Measurements from ENCODE around the gene ADAMTS16.

Gene ADAMTS16

DNA sequence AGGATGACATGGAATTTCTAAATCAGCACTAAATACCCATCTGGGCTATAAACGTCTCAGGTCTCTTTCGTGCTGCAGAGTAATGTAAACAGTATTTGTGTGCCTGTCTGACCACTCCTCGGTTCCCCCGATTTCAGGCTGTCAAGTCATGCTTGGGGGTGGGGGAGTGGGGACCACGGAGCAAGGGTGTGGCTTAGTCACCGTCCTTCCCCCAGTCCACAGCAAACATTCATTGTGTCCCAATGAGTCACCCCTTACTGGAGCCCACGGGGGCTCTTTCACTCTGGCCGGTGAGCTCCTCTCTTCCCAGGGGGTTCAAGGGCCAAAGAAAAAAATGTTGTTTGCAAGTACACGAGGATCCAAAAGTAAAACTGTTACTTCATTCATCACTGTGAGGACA is 210.0 kb downstream of the ADAMTS16 start:
- no peak for DNase-seq

- DNase-seq: no peak
Measured at GRCh38 chr5:5351288-5351979, 211.3 kb downstream of the ADAMTS16 start.

DNA sequence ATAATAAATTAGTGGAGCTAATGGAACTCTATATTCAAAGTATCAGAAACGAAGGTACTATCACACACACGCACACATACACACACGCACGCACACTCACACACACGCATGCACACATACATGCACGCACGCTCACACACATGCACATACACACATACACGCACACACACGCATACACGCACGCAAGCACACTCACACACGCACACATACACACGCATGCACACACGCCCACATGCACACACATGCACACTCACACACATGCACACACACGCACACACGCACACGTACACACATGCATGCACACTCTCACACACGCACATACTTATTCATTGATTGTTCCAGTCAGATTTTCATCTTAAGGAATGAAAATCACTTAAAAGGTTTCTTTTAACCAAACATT is 212.5 kb downstream of the ADAMTS16 start:
- DNase-seq: no peak

- no peak for DNase-seq
Measured at GRCh38 chr5:5353681-5354080, 213.6 kb downstream of the ADAMTS16 start.

DNA sequence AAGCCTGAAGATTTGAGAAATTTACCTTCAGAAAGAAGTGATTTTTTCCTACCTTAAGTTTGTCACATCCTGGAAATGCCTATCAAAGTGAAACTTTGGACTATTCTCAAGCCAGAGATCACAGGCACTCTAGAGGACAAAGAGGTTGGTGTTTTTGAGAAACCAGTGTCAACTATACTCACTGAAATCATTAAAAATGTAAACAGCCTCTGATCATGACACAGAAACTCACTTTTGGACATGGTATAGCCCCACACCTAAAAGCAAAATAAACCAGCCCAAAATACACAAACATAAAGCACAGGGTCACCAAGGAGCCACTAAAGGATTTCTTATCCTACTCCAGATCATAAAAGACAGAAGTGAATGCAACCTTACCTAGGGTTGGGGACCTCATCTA is 216.6 kb downstream of the ADAMTS16 start:
- no peak for DNase-seq

GRCh38 chr5:5359618-5360017 is 219.5 kb downstream of the ADAMTS16 start:
- no peak for DNase-seq

- no peak for DNase-seq
Measured at GRCh38 chr5:5360363-5360940, 220.3 kb downstream of the ADAMTS16 start.

DNA sequence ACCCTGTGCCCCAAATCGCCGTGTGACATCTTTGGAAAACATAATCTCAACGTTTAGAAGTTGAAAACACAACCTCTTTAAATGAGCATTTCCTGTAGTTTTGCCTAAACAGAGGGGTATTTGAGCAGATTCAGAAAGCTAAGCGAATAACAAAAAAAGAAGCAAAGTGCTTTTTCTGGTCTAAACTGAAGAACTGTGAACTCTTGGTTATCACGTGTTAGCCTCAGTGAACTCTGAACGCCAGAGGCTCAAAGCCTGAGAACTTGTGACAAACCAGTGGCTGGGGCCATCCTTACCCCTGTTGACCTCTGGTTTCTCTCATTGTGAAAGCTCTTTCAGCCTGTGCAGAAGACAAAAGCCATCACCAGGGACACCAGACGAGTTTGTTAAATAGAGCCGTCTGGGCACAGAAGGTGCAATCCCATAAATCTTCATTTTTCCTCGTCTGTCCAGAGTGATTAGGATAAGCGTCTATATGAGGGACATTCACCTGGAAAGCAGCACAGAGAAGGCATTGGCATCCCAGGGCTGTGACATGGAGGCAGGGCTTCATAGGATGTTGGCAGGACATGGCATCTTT is 220.9 kb downstream of the ADAMTS16 start:
- DNase-seq: no peak

DNA sequence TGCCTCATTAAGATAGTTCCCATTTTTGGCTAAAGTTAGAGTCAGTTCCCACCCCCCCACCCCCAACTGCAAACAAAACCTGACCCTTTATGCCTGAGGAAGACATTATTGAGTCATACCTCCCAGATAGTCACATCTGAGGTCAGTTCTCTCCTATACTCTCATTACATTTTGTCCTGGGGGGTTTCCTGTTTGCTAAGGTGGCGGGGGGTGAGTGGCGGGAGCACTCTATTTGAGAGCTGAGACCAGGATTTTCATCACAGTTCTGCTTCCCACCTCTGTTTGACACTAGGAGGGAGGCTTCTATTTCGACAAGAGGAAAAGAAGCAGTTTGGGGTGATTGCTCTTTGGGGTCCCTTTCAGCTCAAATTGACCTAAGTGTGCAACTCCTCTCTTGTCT is 222.9 kb downstream of the ADAMTS16 start:
- no peak for DNase-seq

GRCh38 chr5:5364932-5365331 is 224.8 kb downstream of the ADAMTS16 start:
- no peak for DNase-seq

DNA sequence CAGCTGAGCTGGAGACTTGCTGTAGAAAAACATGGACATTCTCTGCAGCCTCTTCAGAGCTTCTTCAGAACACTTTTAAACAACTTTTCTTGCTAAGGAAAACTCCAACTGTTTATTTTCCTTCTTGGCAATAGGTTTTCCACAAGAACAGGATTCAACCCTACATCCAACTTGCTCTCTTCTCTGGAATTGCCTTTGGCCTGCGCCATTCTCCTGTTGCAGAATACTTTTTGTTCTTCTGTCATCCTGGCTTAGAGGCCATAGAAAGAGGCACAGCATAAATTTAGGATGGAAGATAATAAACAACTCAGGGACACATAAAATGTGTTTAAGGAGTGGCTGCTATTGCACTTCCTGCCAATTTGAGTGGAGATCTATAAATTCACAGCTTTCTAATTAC is 227.6 kb downstream of the ADAMTS16 start:
- DNase-seq: no peak

DNA sequence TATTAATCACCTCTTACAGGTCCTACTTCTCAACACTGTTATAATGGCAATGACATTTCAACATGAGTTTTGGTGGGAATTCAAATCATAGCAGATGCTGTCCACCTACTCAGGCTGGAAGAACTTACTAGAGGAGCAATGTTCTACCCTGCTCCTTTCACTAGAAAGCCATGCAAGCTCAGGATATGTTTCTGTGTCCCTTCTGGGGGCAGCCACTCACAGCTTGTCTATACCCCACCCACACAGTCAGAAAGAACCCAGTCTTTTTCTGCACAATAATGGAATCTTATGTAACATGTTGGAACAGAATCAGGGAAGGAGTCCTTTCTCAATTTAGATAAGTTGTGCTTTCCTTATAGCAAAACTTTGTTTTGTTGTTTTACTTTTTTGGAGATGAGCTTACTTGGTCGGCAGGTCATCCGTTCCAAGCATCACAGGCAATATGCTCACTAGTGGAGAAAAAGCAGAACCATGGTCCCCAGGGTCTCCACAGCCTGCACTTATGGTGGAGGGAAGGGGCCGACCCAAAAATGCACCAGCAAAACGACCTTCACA is 229.0 kb downstream of the ADAMTS16 start:
- no peak for DNase-seq
